GM21381 (cell line): Measurements from ENCODE around the gene IMPDH2.

Source experiments
- ATAC-seq: cut with Tn5 transposase; IDR thresholded peaks from one replicate; pipeline ENCODE4 v1.9.1; 2021; ENCODE audit warnings: mild to moderate bottlenecking, moderate library complexity; ENCODE audit not compliant: unreplicated experiment

Gene IMPDH2

DNA sequence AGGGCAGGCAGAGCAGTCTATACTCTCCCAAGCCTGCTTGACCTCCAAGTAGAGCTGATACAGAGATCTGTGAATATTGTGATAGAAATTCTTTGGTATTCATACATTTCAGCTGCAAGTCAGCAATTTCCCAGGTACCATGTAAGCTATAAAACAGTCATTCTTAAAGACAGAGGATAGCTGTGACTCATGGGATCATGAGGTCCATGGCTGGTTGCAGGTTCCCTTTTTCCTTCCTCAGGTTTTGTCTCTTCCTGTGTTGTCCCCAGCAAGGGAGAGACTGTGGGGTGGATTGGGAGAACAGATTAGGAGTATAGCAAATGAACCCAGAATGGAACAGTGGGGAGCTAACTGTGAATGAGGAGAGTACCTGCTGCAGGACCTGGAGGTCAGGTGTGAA is 44.5 kb downstream of the IMPDH2 start:
- ATAC-seq: no peak

DNA sequence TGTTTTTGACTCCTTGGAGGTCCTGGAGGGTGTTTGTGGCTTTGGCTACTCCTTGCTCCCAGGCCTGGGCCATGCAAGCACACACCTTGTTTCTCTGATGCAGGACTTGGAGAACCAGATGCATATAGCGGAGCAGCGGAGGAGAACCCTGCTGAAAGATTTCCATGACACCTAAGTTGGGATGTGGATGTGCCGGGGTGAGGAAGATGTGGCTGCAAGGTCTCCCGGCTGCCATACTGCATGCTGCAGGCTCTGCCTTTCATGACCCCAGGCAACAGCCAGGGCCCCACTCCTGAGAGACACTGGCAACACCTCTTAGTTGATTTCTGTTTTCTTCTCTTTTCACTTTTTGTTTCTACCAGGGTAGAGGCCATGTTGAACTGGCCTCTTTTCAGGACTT is 46.1 kb downstream of the IMPDH2 start:
- no peak for ATAC-seq

DNA sequence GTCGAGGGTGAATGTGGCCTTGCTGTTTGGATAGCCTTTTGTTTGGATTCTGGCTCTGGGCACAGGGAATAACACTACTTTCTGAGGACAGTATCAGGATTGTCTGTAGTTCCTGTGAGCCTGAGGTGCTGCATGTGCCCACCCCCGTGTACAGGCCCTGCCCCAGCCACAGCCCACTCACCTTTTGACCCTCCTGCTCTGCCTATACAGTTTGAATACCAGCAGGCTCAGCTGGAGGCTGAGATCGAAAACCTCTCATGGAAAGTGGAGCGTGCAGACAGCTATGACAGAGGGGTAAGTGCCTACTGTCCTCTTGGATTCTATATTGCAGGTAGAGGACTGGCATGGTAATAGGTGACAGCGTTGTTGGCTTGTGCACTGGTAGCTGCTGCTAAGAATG is 46.5 kb downstream of the IMPDH2 start:
- ATAC-seq: no peak

DNA sequence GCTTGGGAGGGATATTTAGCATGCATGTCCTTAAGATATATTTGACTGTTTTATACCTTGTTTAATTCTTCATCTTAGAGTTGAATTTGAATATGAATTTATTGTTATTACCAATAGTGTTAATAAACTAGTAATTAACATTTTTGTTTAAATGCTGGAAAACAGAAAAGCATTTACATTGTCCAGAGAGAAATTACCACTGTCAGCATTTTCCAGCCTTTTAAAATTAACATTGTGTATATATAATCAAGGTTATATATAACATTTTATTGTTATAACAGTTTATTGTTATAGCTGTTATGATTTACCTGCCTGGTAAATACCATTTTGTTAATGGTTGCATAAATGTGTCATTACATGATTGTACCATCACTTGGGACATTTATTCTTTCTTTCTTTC is 47.2 kb downstream of the IMPDH2 start:
- ATAC-seq: no peak

DNA sequence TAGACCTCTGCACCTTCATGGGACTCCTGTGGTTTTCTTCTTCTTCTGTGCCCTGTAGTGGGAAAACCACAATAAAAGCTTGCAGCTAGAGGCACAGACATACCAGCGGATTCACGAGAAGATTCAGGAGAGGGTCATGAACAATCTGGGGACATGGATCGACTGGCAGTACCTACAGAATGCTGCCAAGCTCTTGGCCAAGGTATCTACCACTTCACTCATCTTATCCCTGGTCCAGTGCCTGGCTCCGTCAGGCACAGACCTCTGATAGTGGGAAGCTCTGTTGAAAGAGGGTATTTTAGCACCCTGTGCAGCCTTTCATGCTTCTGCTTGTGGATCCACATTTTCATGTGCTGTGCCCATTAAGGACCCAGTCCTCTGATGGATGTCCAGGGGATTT is 48.9 kb downstream of the IMPDH2 start:
- ATAC-seq: no peak

DNA sequence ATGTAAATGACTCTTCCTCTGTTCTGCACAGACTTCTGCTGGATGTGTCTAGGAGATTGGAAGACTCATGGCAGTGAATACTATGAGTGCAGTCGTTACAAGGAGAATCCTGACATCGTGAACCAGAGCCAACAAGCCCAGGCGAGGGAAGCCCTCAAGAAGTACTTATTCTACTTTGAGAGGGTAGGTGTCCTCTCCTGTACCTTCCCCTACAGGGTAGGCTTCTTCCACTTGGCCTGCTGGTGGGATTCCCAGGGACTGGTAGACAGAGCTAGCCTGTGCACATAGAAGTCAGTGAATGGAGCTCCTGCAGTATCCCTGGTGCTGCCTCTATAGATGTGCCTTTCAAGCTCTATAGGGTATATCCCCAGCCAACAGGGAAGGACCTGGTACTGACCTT is 49.7 kb downstream of the IMPDH2 start:
- no peak for ATAC-seq
